ENCODE results near the gene HMGCR.

The HMGCR gene

DNA sequence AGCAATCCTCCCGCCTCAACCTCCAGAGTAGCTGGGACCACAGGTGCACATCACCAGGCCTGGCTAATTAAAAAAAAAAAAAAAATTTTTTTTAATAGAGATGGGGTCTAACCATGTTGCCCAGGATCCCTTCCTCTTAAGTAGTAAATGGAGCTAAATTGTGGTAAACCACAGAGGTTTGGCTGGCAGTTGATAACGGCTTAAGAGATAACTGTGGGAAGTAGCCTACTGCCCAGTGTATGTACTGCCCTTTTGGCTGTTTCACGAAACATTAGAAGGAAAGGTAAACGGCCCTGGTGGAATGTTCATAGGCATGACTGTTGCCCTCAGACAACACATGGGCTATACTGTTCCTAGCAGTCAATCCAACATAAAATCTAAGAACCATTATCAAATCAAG is 44.4 kb downstream of the HMGCR start:
- Histone ChIP-seq H3K36me3 (peaks cover 71 to 99% (median 90%) of the 10 kb centered on the region in 11 experiments), H3K4me2 (no peak overlapping the region), H3K4me3 (no peak overlapping the region), H3K9ac (no peak overlapping the region), H4K20me1 (peaks cover 0 to 44% (median 0%) of the 10 kb centered on the region in 11 experiments; a peak in 2 of 22 replicates), H3K4me1 (no peaks in the 10 kb centered on the region), H3K27ac (no peak overlapping the region), H3K27me3 (no peaks in the 10 kb centered on the region), H3K9me3 (replicated peaks in 1 of 11) (no peaks in the 10 kb centered on the region)
- TF ChIP-seq Cebpa-rat (IDR thresholded peaks at IDR 0.05): no peak

DNA sequence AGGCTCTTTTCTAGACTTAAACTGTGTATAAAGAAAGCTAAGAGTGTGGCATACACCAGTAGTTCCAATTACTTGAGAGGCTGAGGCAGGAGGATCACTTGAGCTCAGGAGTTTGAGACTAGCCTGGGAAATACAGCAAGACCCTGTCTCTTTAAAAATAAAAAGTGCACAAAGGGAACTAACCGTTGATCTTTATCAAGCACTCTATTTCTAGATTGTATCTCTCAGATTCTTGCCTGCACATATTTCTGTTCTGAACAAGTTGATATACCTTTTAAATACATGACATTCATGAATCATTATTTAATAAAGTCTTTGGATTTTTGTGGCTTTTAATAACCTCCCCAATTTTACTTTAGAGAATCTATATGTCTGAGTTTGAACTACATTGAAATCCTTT is 47.2 kb downstream of the HMGCR start:
- no peak for TF ChIP-seq Cebpa-rat (IDR thresholded peaks at IDR 0.05)
- H3K4me3 ChIP-seq: no peak overlapping the region
- peaks cover 72 to 100% (median 93%) of the 10 kb centered on the region in 11 experiments for H3K36me3 ChIP-seq
- H3K9ac ChIP-seq: no peak overlapping the region
- no peaks in the 10 kb centered on the region for H3K4me1 ChIP-seq
- no peak overlapping the region for H3K27ac ChIP-seq
- H3K4me2 ChIP-seq: no peak overlapping the region
- H3K9me3 ChIP-seq (replicated peaks in 1 of 11): no peaks in the 10 kb centered on the region
- H4K20me1 ChIP-seq: peaks cover 0 to 27% (median 0%) of the 10 kb centered on the region in 11 experiments; a peak in 2 of 22 replicates
- H3K27me3 ChIP-seq: no peaks in the 10 kb centered on the region

- Histone ChIP-seq H3K36me3 (peaks cover 42 to 96% (median 74%) of the 10 kb centered on the region in 11 experiments), H3K9me3 (replicated peaks in 1 of 11) (no peaks in the 10 kb centered on the region), H3K4me3 (no peak overlapping the region), H3K4me1 (no peaks in the 10 kb centered on the region), H3K27ac (no peak overlapping the region), H3K9ac (no peak overlapping the region), H3K27me3 (no peaks in the 10 kb centered on the region), H3K4me2 (no peak overlapping the region), H4K20me1 (peaks cover 0 to 13% (median 0%) of the 10 kb centered on the region in 11 experiments; a peak in 2 of 22 replicates)
- TF ChIP-seq Cebpa-rat (IDR thresholded peaks at IDR 0.05): no peak
Observed at GRCh38 chr5:75387806-75388205, 50.8 kb downstream of the HMGCR start.

DNA sequence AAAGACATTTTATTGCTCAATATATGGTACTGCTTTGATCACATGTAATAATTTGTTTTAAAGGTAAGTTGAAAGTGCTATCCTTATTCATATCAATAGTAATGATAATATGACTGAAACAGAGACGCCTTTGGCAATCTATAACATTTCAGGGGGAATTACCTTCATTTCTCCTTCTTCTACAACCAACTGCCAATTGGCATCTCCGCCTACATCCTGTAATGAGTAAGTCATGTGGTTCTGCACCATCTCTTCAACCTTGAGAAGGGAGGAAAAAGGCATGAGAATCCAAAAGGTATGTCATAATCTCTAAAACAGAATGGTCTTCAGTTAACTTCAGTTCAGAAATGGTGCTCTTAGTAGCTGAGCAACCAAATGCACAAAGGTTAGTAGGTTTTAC is 52.4 kb downstream of the HMGCR start:
- Histone ChIP-seq H3K36me3 (peaks cover 43 to 96% (median 75%) of the 10 kb centered on the region in 11 experiments), H3K4me2 (no peak overlapping the region), H3K9ac (no peak overlapping the region), H3K4me1 (no peaks in the 10 kb centered on the region), H3K9me3 (replicated peaks in 1 of 11) (no peaks in the 10 kb centered on the region), H3K4me3 (no peak overlapping the region), H3K27ac (no peak overlapping the region), H3K27me3 (no peaks in the 10 kb centered on the region), H4K20me1 (peaks cover 0 to 20% (median 0%) of the 10 kb centered on the region in 11 experiments; a peak in 3 of 22 replicates)
- no peak for TF ChIP-seq Cebpa-rat (IDR thresholded peaks at IDR 0.05)

GRCh38 chr5:75395277-75395676 is 58.3 kb downstream of the HMGCR start:
- no peak overlapping the region for H3K4me2 ChIP-seq
- H3K4me3 ChIP-seq: no peak overlapping the region
- no peak for TF ChIP-seq Cebpa-rat (IDR thresholded peaks at IDR 0.05)
- no peaks in the 10 kb centered on the region for H3K4me1 ChIP-seq
- H3K36me3 ChIP-seq: peaks cover 27 to 99% (median 56%) of the 10 kb centered on the region in 11 experiments
- H3K9me3 ChIP-seq (replicated peaks in 1 of 11): no peaks in the 10 kb centered on the region
- H4K20me1 ChIP-seq: peaks cover 0 to 55% (median 0%) of the 10 kb centered on the region in 11 experiments; a peak in 3 of 22 replicates
- H3K27ac ChIP-seq: no peak overlapping the region
- H3K9ac ChIP-seq: no peak overlapping the region
- H3K27me3 ChIP-seq: no peaks in the 10 kb centered on the region

DNA sequence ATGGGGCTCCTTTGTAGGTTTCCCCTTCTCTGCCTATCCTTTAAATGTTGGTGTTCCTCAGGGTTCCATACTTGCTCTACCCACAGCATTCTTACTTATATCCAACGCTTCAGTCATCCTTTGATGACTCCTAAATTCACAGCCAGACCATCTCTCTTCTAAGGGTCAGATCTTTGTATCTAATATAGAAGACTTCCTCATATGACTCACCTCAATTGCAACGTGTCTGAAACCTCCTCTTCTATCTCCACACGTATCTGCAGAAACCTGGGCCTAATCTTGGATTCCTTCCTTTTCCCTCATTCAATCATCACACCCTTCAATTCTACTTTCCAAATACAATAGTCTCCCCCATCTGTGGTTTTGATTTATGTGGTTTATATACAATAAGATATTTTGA is 68.3 kb downstream of the HMGCR start:
- Histone ChIP-seq H3K9me3 (replicated peaks in 1 of 11) (no peaks in the 10 kb centered on the region), H3K27me3 (no peaks in the 10 kb centered on the region), H4K20me1 (peaks cover 0 to 27% (median 0%) of the 10 kb centered on the region in 11 experiments; a peak in 2 of 22 replicates), H3K4me2 (no peak overlapping the region), H3K9ac (no peak overlapping the region), H3K27ac (no peak overlapping the region), H3K36me3 (peaks cover 33 to 94% (median 56%) of the 10 kb centered on the region in 11 experiments), H3K4me3 (no peak overlapping the region), H3K4me1 (peaks cover 0 to 7% (median 0%) of the 10 kb centered on the region in 10 experiments; a peak in 2 of 20 replicates)
- TF ChIP-seq Cebpa-rat (IDR thresholded peaks at IDR 0.05): no peak

Data from BLaER1 treated with 17β-estradiol and CSF1 and Interleukin-3, amounts not matched to agents 10 nM and 100 nM (cell line).